AG09319 (cell line): ENCODE measurements around the gene GARIN1A.
"Not testable (repeated sequence)": the region's sequence is repeated elsewhere in the genome, so short reads cannot be mapped to it uniquely, and the experiment has no call there.

ENCODE experiments used
- DNase-seq: peaks from one replicate; pipeline ENCODE4 v3.0.0-alpha.2; 2010; ENCODE audit warnings: low read depth; ENCODE audit errors: extremely low read depth
- CTCF ChIP-seq: IDR thresholded peaks from 2 replicates; pipeline ENCODE4 v1.5.1; 2011; ENCODE audit warnings: low read depth, mild to moderate bottlenecking, inconsistent platforms, low read length, moderate library complexity

GARIN1A gene

GRCh38 chr7:128681794-128682537 lies 9.9 kb downstream of the GARIN1A start:
- no peak for DNase-seq
- no peak for TF ChIP-seq CTCF

GRCh38 chr7:128683270-128683669 lies 11.2 kb downstream of the GARIN1A start:
- not testable (repeated sequence) for DNase-seq

- not testable (repeated sequence) for DNase-seq
Measured at GRCh38 chr7:128683738-128684137, 11.6 kb downstream of the GARIN1A start.

- TF ChIP-seq CTCF: no peak
- DNase-seq: no peak
Measured at GRCh38 chr7:128687131-128687530, 15.0 kb downstream of the GARIN1A start.

GRCh38 chr7:128688492-128688891 lies 16.4 kb downstream of the GARIN1A start:
- no peak for TF ChIP-seq CTCF
- DNase-seq: no peak

- not testable (repeated sequence) for DNase-seq
Measured at GRCh38 chr7:128689161-128689935, 17.3 kb downstream of the GARIN1A start.

GRCh38 chr7:128691227-128691626 lies 19.1 kb downstream of the GARIN1A start:
- TF ChIP-seq CTCF: no peak
- DNase-seq: no peak

GRCh38 chr7:128692623-128693270 lies 20.7 kb downstream of the GARIN1A start:
- TF ChIP-seq CTCF: no peak
- no peak for DNase-seq
